Nephron progenitor cell (in vitro differentiated cells): Measurements from ENCODE around the gene ZNF710.

Experiments
- DNase-seq: peaks from one replicate; pipeline ENCODE4 v3.0.0; 2021
- H3K27ac Mint-ChIP-seq: 2 replicates; pipeline ENCODE4 v1.8.0; 2021; ENCODE audit warnings: mild to moderate bottlenecking, moderate library complexity, mixed read lengths
- H3K27me3 Mint-ChIP-seq: 2 replicates; pipeline ENCODE4 v1.8.0; 2021; ENCODE audit warnings: mild to moderate bottlenecking, low read depth, mixed read lengths; ENCODE audit not compliant: poor library complexity
- H3K36me3 Mint-ChIP-seq: 2 replicates; pipeline ENCODE4 v1.8.0; 2021; ENCODE audit warnings: low read depth, mixed read lengths
- H3K4me1 Mint-ChIP-seq: 2 replicates; pipeline ENCODE4 v1.8.0; 2021; ENCODE audit warnings: mixed read lengths
- H3K4me3 Mint-ChIP-seq: 2 replicates; pipeline ENCODE4 v1.8.0; 2021; ENCODE audit warnings: mild to moderate bottlenecking, moderate library complexity, mixed read lengths
- H3K9me3 Mint-ChIP-seq: 2 replicates; pipeline ENCODE4 v1.8.0; 2021; ENCODE audit warnings: mild to moderate bottlenecking, moderate library complexity, mixed read lengths
- CTCF ChIP-seq: fragments of 200-600 bp; sonication (generic); IDR thresholded peaks from 2 replicates; pipeline ENCODE4 v1.5.0; 2021; ENCODE audit warnings: antibody characterized with exemption

ZNF710 gene

GRCh38 chr15:90009301-90010022, 8.3 kb downstream of the ZNF710 start:
- H3K27ac Mint-ChIP-seq = no peak overlapping the region
- DNase-seq = no peak
- peaks cover 5% of the 10 kb centered on the region for H3K27me3 Mint-ChIP-seq

GRCh38 chr15:90011705-90012104, 10.6 kb downstream of the ZNF710 start:
- no peak for DNase-seq
- peaks cover 56% of the 10 kb centered on the region for H3K36me3 Mint-ChIP-seq
- H3K27me3 Mint-ChIP-seq = peaks cover 5% of the 10 kb centered on the region
- H3K9me3 Mint-ChIP-seq = peaks cover 47% of the 10 kb centered on the region
- peaks cover 20% of the 10 kb centered on the region for H3K4me1 Mint-ChIP-seq
- TF ChIP-seq CTCF = no peak
- no peak overlapping the region for H3K27ac Mint-ChIP-seq
- no peak overlapping the region for H3K4me3 Mint-ChIP-seq

More at GRCh38 chr15:90009301-90010022, 8.3 kb downstream of the ZNF710 start:
- peaks cover 47% of the 10 kb centered on the region for H3K9me3 Mint-ChIP-seq
- no peak for TF ChIP-seq CTCF
- H3K36me3 Mint-ChIP-seq = peaks cover 56% of the 10 kb centered on the region
- no peak overlapping the region for H3K4me3 Mint-ChIP-seq
- H3K4me1 Mint-ChIP-seq = peaks cover 43% of the 10 kb centered on the region

- peaks cover 7% of the 10 kb centered on the region for H3K27me3 Mint-ChIP-seq
- peaks cover 57% of the 10 kb centered on the region for H3K36me3 Mint-ChIP-seq
- H3K4me1 Mint-ChIP-seq = peaks cover 21% of the 10 kb centered on the region
- H3K4me3 Mint-ChIP-seq = no peak overlapping the region
- peaks cover 47% of the 10 kb centered on the region for H3K9me3 Mint-ChIP-seq
- H3K27ac Mint-ChIP-seq = no peak overlapping the region
- DNase-seq = no peak
- TF ChIP-seq CTCF = no peak
Observed at GRCh38 chr15:90013503-90013937, 12.4 kb downstream of the ZNF710 start.

GRCh38 chr15:90015294-90015693, 14.2 kb downstream of the ZNF710 start:
- no peak for TF ChIP-seq CTCF
- DNase-seq = no peak
- Mint-ChIP-seq H3K27ac (no peak overlapping the region), H3K36me3 (peaks cover 41% of the 10 kb centered on the region), H3K9me3 (peaks cover 40% of the 10 kb centered on the region), H3K4me3 (no peak overlapping the region), H3K4me1 (peaks cover 37% of the 10 kb centered on the region), H3K27me3 (peaks cover 3% of the 10 kb centered on the region)

GRCh38 chr15:90015749-90016148, 14.6 kb downstream of the ZNF710 start:
- Mint-ChIP-seq H3K27ac (no peak overlapping the region), H3K4me1 (peaks cover 41% of the 10 kb centered on the region), H3K36me3 (peaks cover 37% of the 10 kb centered on the region), H3K9me3 (peaks cover 36% of the 10 kb centered on the region), H3K4me3 (no peak overlapping the region), H3K27me3 (peaks cover 3% of the 10 kb centered on the region)
- no peak for TF ChIP-seq CTCF
- DNase-seq = no peak

- H3K27me3 Mint-ChIP-seq = peaks cover 3% of the 10 kb centered on the region
- peaks cover 34% of the 10 kb centered on the region for H3K36me3 Mint-ChIP-seq
- peaks cover 26% of the 10 kb centered on the region for H3K9me3 Mint-ChIP-seq
- H3K4me3 Mint-ChIP-seq = no peak overlapping the region
- TF ChIP-seq CTCF = no peak
- no peak overlapping the region for H3K27ac Mint-ChIP-seq
- DNase-seq = no peak
- H3K4me1 Mint-ChIP-seq = peaks cover 47% of the 10 kb centered on the region
Observed at GRCh38 chr15:90016721-90017120, 15.6 kb downstream of the ZNF710 start.
